ENCODE measurements around the gene PSMB9. TPM values are rescaled to one million over a fixed set of nuclear protein-coding genes. Genes with fewer than 3 reads are reported as not detected.

PSMB9 gene
- polyA plus RNA-seq, 1 donor from 2014 or later, result not detected

- Histone ChIP-seq H3K9ac (ENCODE audit: low read length) (no peak overlapping the region), H3K4me2 (ENCODE audit: low read length) (no peak overlapping the region), H3K9me2 (ENCODE audit: insufficient read depth, low read length) (no peaks in the 10 kb centered on the region), H3K27ac (ENCODE audit: low read length) (no peak overlapping the region), H3K36me3 (ENCODE audit: insufficient read depth, low read length) (no peaks in the 10 kb centered on the region), H3K79me2 (replicated peaks; ENCODE audit: insufficient read depth, low read length) (no peaks in the 10 kb centered on the region), H4K20me1 (ENCODE audit: insufficient read depth) (no peaks in the 10 kb centered on the region), H3K27me3 (ENCODE audit: insufficient read depth, low read depth, low read length) (no peaks in the 10 kb centered on the region), H3F3A (ENCODE audit: insufficient read depth, low read length, poor library complexity, severe bottlenecking) (no peaks in the 10 kb centered on the region), H3K4me3 (ENCODE audit: low read length) (no peak overlapping the region), H2AFZ (ENCODE audit: low read depth, low read length) (no peak overlapping the region), H3K9me3 (ENCODE audit: low read length) (no peaks in the 10 kb centered on the region)
- no peak for TF ChIP-seq REST (IDR thresholded peaks at IDR 0.05; ENCODE audit: borderline replicate concordance)
- no peak for TF ChIP-seq RAD21 (conservative IDR thresholded peaks at IDR 0.05)
- TF ChIP-seq MXI1 (conservative IDR thresholded peaks at IDR 0.05; ENCODE audit: poor library complexity, severe bottlenecking), result no peak
- no peak for TF ChIP-seq SMC3 (conservative IDR thresholded peaks at IDR 0.05; ENCODE audit: poor library complexity)
- TF ChIP-seq CTCF (IDR thresholded peaks at IDR 0.05; ENCODE audit: poor library complexity, severe bottlenecking), result no peak
- TF ChIP-seq TAF1 (IDR thresholded peaks at IDR 0.05; ENCODE audit: low read depth), result no peak
Observed at GRCh38 chr6:32882879-32883250, 28.9 kb downstream of the PSMB9 start.

- TF ChIP-seq REST (IDR thresholded peaks at IDR 0.05; ENCODE audit: borderline replicate concordance) (no peak), SMC3 (conservative IDR thresholded peaks at IDR 0.05; ENCODE audit: poor library complexity) (no peak), EZH2 (IDR thresholded peaks at IDR 0.05; ENCODE audit: borderline replicate concordance, insufficient read depth, low read length, poor library complexity, severe bottlenecking) (no peak), EP300 (conservative IDR thresholded peaks at IDR 0.05; ENCODE audit: poor library complexity, severe bottlenecking) (no peak), TAF1 (IDR thresholded peaks at IDR 0.05; ENCODE audit: low read depth) (no peak), POLR2AphosphoS5 (IDR thresholded peaks at IDR 0.05) (no peak), CTCF (IDR thresholded peaks at IDR 0.05; ENCODE audit: poor library complexity, severe bottlenecking) (no peak), RAD21 (conservative IDR thresholded peaks at IDR 0.05) (no peak), MXI1 (conservative IDR thresholded peaks at IDR 0.05; ENCODE audit: poor library complexity, severe bottlenecking) (no peak)
- Histone ChIP-seq H3K4me2 (ENCODE audit: low read length) (no peak overlapping the region), H3K9me2 (ENCODE audit: insufficient read depth, low read length) (no peaks in the 10 kb centered on the region), H3K27me3 (ENCODE audit: insufficient read depth, low read depth, low read length) (no peaks in the 10 kb centered on the region), H2AFZ (ENCODE audit: low read depth, low read length) (no peak overlapping the region), H3K4me3 (ENCODE audit: low read length) (no peak overlapping the region), H3F3A (ENCODE audit: insufficient read depth, low read length, poor library complexity, severe bottlenecking) (no peaks in the 10 kb centered on the region), H3K9me3 (ENCODE audit: low read length) (no peaks in the 10 kb centered on the region), H3K36me3 (ENCODE audit: insufficient read depth, low read length) (no peaks in the 10 kb centered on the region), H3K9ac (ENCODE audit: low read length) (no peak overlapping the region), H3K79me2 (replicated peaks; ENCODE audit: insufficient read depth, low read length) (no peaks in the 10 kb centered on the region), H3K27ac (ENCODE audit: low read length) (no peak overlapping the region), H4K20me1 (ENCODE audit: insufficient read depth) (no peaks in the 10 kb centered on the region)
Observed at GRCh38 chr6:32883789-32884188, 29.8 kb downstream of the PSMB9 start.

Measured in neural cell (in vitro differentiated cells).